Fibroblast of skin of scalp (primary cell): ENCODE data around the gene MELTF.

Source experiments
- DNase-seq: peaks from one replicate; pipeline ENCODE4 v3.0.0-alpha.2; 2013

Gene MELTF

DNA sequence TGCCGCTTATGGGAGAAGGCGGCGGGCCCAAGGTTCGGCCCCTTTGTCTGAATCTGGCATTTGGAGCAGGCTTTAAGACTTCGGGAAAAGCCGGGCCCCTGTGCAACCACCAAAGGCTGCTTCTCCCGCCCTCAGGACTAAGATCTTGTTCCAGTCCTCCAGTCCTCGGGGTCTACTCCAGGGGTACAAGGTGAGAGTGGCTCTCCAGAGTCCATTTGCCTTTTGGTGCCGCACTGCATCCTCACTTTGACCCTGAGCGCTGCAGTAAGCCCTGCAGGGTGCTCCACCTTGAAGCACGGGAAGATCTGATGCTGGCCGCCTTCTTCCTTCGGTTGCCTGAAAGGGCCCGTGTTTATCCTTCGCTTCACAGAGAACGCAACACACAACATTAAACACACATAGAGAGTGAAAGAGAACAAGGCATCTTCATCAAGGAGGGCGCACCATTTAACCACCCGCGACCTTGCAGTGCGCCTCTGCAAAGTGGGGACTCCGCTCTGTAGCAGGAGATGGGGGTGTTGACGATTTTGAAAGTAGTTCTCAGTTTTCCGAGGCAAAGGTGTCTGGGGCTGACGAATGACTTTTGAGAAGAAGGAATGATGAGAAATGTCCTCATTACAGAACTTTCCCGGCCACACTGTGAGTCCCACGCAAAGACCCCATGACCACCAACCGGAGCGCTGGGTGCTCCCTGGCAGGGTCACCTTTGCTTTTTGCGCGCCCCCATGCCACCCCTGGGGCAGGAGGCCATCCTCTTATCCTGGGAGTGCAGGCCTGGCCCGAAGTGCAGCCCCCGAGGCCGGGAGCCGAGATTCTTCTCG is 62.0 kb downstream of the MELTF start:
- DNase-seq: no peak

DNA sequence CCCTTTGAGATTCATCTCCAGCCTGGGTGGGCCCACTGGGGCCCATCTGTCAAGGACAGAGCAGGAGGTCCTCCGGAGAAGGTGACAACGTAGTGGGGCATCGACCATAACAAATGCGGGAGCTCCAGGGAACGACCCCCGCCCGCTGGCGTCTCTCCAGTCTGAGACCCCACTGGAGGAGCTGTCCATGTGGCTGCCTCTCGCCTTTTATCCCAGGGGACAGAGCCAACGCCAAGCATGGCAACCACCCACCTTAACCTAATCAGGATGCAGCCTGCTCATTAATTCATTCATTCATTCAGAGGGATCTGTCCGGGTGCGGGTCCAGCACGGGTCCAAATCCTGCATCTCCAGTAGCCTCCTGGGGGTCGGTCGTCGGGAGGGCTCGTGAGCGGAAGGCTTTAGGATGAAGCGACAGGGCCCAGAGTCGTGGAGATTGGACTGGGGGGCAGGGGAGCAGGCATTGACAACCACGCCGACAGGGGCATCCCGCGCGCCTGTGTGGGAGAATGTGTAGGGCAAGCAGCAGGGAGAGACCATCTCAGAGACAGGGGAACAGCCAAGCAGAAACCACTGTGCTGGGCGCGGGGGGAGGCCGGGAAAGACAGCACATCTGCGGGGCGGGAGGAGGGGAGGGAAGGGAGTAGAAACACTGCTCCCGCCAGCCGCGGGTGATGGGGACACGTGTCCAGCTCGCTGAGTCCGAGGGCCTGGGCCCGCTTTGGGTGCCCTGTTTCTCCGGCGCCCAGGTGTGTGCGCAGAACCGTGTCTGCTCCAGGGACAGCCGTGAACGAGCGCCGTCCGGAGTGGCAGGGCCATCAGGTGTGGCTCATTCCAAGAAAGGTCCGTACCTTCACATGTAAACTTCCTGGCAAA is 62.9 kb downstream of the MELTF start:
- DNase-seq: peak; percentile 34

DNA sequence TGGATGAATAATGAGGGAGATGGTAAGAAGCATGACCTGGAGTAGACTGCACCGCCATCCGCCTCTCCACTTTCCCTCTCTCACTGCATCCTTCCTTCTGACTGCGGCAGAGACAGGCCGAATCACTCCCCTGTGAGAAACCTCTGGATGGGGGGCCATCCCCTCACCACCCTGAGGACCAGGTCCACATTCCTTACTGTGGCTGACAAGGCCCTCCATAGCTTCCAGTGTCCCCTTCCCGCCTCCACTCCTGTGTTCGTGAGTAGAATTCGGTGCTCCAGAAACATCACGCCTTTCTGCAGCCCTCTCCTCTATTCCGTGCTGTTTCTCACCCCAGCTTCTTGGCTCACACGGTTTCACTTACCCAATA is 63.8 kb downstream of the MELTF start:
- no peak for DNase-seq

DNA sequence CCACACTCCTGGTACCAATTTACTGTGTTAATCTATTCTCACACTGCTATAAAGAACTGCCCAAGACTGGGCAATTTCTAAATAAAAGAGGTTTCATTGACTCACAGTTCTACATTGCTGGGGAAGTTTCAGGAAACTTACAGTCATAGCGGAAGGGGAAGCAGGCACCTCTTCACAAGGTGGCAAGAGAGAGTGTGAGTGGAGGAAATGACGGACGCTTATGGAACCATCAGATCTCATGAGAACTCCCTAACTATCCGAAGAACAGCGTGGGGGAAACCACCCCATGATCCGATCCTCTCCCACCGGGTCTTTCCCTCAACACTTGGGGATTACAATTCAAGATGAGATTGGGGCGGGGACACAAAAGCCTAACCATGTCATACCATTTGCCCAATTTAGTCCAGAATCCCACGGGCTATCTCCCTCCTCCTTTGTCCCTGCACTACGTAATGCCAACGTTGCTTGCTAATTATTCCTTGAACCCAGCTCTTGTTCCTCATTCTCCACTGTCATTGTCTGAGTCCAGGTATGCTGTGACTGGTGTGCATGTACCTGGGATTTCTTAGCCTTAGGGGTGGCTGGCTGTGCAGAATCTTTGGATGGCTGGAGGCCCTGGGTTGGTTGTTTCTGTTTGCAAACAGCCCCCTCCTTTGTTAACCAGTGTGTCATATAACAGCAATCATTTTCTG is 64.4 kb downstream of the MELTF start:
- DNase-seq: no peak

DNA sequence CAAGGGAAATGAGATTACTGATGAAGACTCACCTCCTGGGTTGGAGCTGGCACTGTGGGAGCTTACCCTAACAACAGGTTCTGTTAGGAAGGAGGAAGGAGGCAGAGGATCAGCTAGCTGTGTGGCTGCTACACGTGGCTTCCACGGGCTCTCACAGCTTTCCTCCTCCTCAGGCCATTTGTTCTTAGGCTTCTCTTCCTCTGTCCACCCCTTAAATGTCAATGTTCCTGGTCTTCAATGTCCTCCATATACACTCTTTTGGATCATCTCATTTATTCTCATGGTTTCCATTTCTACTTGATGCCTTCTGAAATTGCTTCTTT is 66.0 kb downstream of the MELTF start:
- no peak for DNase-seq

DNA sequence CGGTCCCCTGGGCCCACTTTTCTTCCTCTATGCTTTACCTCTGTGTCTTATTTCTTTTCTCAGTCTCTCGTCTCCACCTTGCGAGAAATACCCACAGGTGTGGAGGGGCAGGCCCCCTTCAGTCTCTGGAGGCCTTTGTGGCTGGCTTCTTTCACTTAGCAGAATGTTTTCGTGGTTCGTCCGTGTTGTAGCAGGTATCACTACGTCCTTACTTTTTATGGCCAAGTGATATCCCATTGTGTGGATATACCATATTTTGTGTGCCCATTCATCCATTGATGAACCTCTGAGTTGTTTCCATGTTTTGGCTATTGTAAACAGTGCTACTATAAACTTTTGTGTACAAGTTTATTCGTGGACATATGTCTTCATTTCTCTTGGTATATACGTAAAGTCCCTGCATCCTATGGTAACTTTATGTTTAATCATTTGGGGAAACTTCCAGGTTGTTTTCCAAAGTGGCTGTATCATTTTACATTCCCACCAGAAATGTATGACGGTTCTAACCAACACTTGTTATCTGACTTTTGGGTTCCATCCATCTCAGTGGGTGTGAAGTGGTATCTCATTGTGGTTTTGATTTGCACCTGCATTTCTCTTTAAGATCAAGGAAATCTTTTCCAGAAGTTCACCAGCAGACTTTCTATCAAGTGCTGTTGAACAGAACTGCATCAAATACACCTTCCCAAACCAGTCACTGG is 66.5 kb downstream of the MELTF start:
- no peak for DNase-seq

DNA sequence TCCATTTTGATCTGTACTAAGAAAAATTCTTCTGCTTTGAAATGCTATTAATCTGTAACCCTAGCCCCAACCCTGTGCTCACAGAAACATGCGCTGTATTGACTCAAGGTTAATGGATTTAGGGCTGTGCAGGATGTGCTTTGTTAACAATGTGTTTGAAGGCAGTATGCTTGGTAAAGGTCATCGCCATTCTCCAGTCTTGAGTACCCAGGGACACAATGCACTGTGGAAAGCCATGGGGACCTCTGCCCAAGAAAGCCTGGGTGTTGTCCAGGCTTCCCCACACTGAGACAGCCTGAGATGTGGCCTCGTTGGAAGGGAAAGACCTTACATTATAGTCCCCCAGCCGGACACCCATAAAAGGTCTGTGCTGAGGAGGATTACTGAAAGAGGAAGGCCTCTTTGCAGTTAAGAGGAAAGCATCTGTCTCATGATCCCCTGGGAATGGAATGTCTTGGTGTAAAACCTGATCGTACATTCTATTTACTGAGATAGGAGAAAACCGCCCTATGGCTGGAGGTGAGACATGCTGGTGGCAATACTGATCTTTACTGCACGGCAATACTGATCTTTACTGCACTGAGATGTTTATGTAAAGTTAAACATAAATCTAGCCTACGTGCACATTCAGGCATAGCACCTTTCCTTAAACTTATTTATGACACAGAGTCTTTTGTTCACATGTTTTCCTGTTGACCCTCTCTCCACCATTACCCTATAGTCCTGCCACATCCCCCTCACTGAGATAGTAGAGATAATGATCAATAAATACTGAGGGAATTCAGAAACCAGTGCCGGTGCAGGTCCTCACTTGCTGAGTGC is 67.3 kb downstream of the MELTF start:
- no peak for DNase-seq

DNA sequence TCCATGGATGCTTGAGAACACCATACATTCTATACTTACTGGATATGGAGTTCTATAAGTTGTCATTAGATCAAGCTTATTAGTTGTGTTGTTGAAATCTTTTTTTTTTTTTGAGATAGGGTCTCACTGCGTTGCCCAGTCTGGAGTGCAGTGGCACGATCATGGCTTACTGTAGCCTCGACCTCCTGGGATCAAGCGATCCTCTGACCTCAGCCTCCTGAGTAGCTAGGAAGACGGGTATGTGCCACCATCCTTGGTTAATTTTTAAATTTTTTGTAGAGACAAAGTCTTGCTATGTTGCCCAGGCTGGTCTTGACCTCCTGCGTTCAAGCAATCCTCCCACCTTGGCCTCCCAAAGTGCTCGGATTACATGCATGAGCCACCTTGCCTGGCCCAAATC is 74.8 kb downstream of the MELTF start:
- DNase-seq: no peak
